ACC112 (cell line): ENCODE results near the gene ZNF692.

ENCODE experiments used
- H2AFZ ChIP-seq: fragments of 200-600 bp; sonication (generic); one replicate; pipeline ENCODE4 v1.6.0; 2017; ENCODE audit warnings: antibody characterized with exemption, low read length; ENCODE audit not compliant: unreplicated experiment
- H3K27ac ChIP-seq: fragments of 200-600 bp; sonication (generic); 2 replicates; pipeline ENCODE4 v1.5.1; 2014; ENCODE audit warnings: low read depth, mild to moderate bottlenecking, antibody characterized with exemption, low read length, moderate library complexity
- H3K27me3 ChIP-seq: fragments of 200-600 bp; sonication (generic); 2 replicates; pipeline ENCODE4 v1.6.1; 2014; ENCODE audit warnings: mild to moderate bottlenecking, antibody characterized with exemption, low read length, moderate library complexity, mixed read lengths; ENCODE audit not compliant: insufficient read depth
- H3K36me3 ChIP-seq: fragments of 200-600 bp; sonication (generic); 2 replicates; pipeline ENCODE4 v1.6.1; 2016; ENCODE audit warnings: mild to moderate bottlenecking, antibody characterized with exemption, low read length, moderate library complexity, mixed read lengths; ENCODE audit not compliant: insufficient read depth
- H3K4me1 ChIP-seq: fragments of 200-600 bp; sonication (generic); one replicate; pipeline ENCODE4 v1.6.1; 2016; ENCODE audit warnings: low read length, mixed read lengths; ENCODE audit not compliant: insufficient read depth, unreplicated experiment, control insufficient read depth
- H3K4me3 ChIP-seq: fragments of 200-600 bp; sonication (generic); 2 replicates; pipeline ENCODE4 v1.5.1; 2014; ENCODE audit warnings: mild to moderate bottlenecking, low read depth, low read length
- H3K79me2 ChIP-seq: fragments of 200-600 bp; sonication (generic); one replicate; pipeline ENCODE4 v1.6.0; 2016; ENCODE audit warnings: low read length; ENCODE audit not compliant: control insufficient read depth, unreplicated experiment, insufficient read depth

ZNF692 gene

DNA sequence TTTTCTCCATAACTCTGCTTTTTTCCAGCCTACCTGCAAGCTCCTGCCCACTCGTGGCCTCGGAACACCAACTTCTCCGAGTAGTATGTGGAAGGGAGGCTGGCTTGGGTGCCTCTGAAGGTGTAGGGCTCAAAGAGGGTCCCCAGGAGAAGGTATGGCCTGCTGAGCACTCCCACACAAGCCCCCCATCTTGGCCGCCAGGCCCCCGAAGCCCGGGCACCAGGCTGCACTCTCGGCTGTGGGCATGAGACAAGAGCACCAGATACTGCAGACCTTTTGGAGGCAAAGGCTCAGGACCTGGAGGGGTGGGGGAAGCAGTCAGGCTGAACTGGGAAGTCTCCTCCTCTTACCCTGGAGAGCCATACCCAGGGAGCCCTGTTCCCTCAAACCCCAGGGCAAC, 1.7 kb downstream of the ZNF692 start:
- no peak overlapping the region for H3K27ac ChIP-seq
- no peak overlapping the region for H2AFZ ChIP-seq
- peaks cover 22% of the 10 kb centered on the region for H3K79me2 ChIP-seq
- H3K4me3 ChIP-seq, result peak overlapping the region; percentile 95
- H3K36me3 ChIP-seq, result no peaks in the 10 kb centered on the region
- peaks cover 10% of the 10 kb centered on the region for H3K4me1 ChIP-seq
- H3K27me3 ChIP-seq, result no peaks in the 10 kb centered on the region

DNA sequence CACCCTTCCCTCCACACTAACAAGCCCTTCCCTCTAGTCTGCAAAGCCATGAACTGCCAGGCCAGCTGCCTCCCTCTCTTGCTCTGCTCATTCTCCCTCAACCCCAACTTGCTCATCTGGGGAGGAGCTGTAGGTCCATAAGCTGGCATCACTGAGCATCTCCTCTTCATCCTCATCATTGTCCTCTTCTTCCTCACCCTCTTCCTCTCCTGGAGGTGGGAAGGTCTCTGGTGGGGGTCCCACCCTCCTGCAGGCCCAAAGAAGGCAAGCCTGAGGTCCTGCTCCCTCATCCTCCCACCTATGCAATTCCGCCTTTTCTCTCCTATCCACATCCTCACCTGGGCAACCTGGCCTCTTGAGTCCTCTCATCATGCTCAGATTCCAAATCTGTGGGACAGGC, 2.7 kb downstream of the ZNF692 start:
- Histone ChIP-seq H2AFZ (no peak overlapping the region), H3K4me3 (no peak overlapping the region), H3K27ac (no peak overlapping the region), H3K4me1 (peaks cover 10% of the 10 kb centered on the region), H3K27me3 (no peaks in the 10 kb centered on the region), H3K36me3 (no peaks in the 10 kb centered on the region), H3K79me2 (peaks cover 22% of the 10 kb centered on the region)

- no peak overlapping the region for H3K4me3 ChIP-seq
- peaks cover 22% of the 10 kb centered on the region for H3K79me2 ChIP-seq
- peaks cover 10% of the 10 kb centered on the region for H3K4me1 ChIP-seq
- H3K36me3 ChIP-seq, result no peaks in the 10 kb centered on the region
- H3K27ac ChIP-seq, result no peak overlapping the region
- H3K27me3 ChIP-seq, result no peaks in the 10 kb centered on the region
- H2AFZ ChIP-seq, result no peak overlapping the region
Observed at GRCh38 chr1:248855580-248855979, 3.3 kb downstream of the ZNF692 start.

GRCh38 chr1:248853663-248854375, 5.1 kb downstream of the ZNF692 start:
- H3K27ac ChIP-seq, result no peak overlapping the region
- peaks cover 22% of the 10 kb centered on the region for H3K79me2 ChIP-seq
- H3K4me1 ChIP-seq, result peaks cover 7% of the 10 kb centered on the region
- H2AFZ ChIP-seq, result no peak overlapping the region
- H3K36me3 ChIP-seq, result no peaks in the 10 kb centered on the region
- H3K27me3 ChIP-seq, result no peaks in the 10 kb centered on the region
- no peak overlapping the region for H3K4me3 ChIP-seq

GRCh38 chr1:248852481-248853405, 6.1 kb downstream of the ZNF692 start:
- Histone ChIP-seq H2AFZ (no peak overlapping the region), H3K4me3 (no peak overlapping the region), H3K27me3 (no peaks in the 10 kb centered on the region), H3K4me1 (peaks cover 7% of the 10 kb centered on the region), H3K79me2 (peaks cover 15% of the 10 kb centered on the region), H3K27ac (no peak overlapping the region), H3K36me3 (peaks cover 3% of the 10 kb centered on the region; the same call in 1 of the 2 replicates)

DNA sequence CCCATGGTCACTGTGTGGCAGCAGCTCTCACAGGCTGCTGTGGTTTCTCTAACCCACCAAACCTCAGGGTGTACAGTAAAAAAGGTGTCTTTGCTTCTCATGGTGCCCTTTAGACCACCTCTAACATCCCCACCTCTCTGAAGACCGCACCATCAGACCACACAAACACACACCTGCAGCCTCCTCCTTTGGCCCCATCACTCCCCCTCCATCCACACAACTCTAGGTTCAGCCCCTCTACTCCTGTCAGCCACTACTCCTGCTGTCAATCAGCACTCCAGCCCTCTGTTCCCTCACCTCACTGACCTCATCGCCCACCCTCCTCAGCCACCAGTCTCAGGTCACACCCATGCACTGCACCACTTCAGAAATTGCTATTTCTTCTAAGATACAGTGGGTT, 7.5 kb downstream of the ZNF692 start:
- Histone ChIP-seq H2AFZ (no peak overlapping the region), H3K27ac (no peak overlapping the region), H3K27me3 (no peaks in the 10 kb centered on the region), H3K36me3 (peaks cover 4% of the 10 kb centered on the region; the same call in 1 of the 2 replicates), H3K79me2 (peaks cover 4% of the 10 kb centered on the region), H3K4me3 (no peak overlapping the region), H3K4me1 (no peaks in the 10 kb centered on the region)

- peaks cover 7% of the 10 kb centered on the region; the same call in 1 of the 2 replicates for H3K36me3 ChIP-seq
Observed at GRCh38 chr1:248850536-248851251, 8.2 kb downstream of the ZNF692 start.

DNA sequence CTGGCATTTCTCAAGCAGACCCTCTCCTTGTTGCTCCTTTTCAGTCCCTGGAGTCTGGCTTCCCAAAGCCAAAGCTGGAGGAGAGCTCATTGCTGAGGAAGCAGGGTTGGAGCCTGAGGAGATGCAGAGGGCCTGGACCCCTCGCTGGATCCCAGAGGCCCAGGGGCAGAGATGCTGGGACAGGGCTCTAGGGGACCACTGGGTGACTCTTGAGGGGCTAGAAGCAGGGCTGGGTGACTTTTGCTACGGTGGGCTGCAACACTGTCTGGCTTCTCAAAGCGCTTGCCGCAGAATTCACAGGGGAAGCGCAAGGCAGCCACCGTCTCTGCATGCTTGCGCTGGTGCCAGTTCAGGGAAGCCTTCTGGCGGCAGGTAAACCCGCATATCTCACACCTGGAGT, 8.8 kb downstream of the ZNF692 start:
- H3K36me3 ChIP-seq, result peaks cover 11% of the 10 kb centered on the region; the same call in 1 of the 2 replicates
- no peaks in the 10 kb centered on the region for H3K27me3 ChIP-seq
- H3K79me2 ChIP-seq, result no peaks in the 10 kb centered on the region
- no peak overlapping the region for H3K4me3 ChIP-seq
- no peaks in the 10 kb centered on the region for H3K4me1 ChIP-seq
- H3K27ac ChIP-seq, result no peak overlapping the region
- no peak overlapping the region for H2AFZ ChIP-seq

More at GRCh38 chr1:248850536-248851251, 8.2 kb downstream of the ZNF692 start:
- Histone ChIP-seq H3K4me3 (no peak overlapping the region), H3K79me2 (no peaks in the 10 kb centered on the region), H3K4me1 (no peaks in the 10 kb centered on the region), H3K27me3 (no peaks in the 10 kb centered on the region), H2AFZ (no peak overlapping the region), H3K27ac (no peak overlapping the region)

DNA sequence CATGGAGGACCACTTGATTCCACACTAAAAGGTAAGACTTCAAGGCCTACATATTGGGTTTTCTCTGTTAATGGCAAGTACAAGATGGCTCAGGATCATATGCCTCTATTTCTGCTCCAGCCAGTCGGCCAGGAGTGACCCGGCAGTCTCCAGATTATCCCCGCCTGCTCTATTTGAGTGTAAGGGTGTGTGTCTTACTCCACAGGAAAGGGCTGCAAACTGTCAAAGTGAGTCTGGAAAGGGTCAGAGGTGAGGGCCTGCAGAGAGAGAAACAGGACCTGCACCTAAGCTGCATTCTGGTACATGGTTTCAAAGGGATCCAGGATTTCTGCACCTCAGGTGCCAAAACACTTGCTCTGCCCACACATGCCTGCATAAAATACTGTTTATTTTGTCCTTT, 9.2 kb downstream of the ZNF692 start:
- Histone ChIP-seq H3K36me3 (peaks cover 11% of the 10 kb centered on the region; the same call in 1 of the 2 replicates), H3K4me3 (no peak overlapping the region), H3K79me2 (no peaks in the 10 kb centered on the region), H3K4me1 (no peaks in the 10 kb centered on the region), H2AFZ (no peak overlapping the region), H3K27ac (no peak overlapping the region), H3K27me3 (no peaks in the 10 kb centered on the region)

DNA sequence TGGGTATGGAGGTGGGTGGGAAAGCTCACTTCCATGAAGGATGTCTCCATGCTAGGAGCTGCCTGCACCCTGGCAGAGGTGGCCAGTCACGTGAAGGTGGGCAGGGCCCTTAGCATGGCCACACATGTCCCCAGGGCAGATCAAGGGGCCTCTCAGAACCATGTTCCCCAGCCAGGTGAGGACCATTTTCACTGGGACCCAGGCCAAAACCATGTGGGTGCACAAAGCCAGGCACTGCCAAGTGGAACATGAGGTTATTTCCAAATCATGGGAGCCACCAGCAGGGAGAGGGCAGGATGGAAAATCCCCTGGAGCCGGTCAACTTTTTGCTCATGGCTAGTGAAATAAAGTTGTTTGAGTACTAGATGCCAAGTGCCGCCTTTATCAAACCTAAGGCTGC, 9.7 kb downstream of the ZNF692 start:
- Histone ChIP-seq H3K4me1 (no peaks in the 10 kb centered on the region), H3K27me3 (no peaks in the 10 kb centered on the region), H3K27ac (no peak overlapping the region), H3K79me2 (no peaks in the 10 kb centered on the region), H3K4me3 (no peak overlapping the region), H2AFZ (no peak overlapping the region), H3K36me3 (peaks cover 11% of the 10 kb centered on the region; the same call in 1 of the 2 replicates)
